T-helper 17 cell (primary cell): ENCODE measurements around the gene PRSS8. TPM values are rescaled to one million over a fixed set of nuclear protein-coding genes. Genes with fewer than 3 reads are reported as not detected.
"Not testable (repeated sequence)": the region's sequence is repeated elsewhere in the genome, so short reads cannot be mapped to it uniquely, and the experiment has no call there.

ENCODE experiments used
- ATAC-seq: fragments of 150-1000 bp; cut with Tn5 transposase; 2 replicates; pipeline ENCODE4 v1.10.0; 2021; ENCODE audit warnings: mild to moderate bottlenecking, moderate library complexity
- DNase-seq, 3 donors: peaks; one replicate each; pipeline versions ENCODE4 v3.0.0 to v3.0.0-alpha.2; 2020 to 2021
- H3K9me3 ChIP-seq: one replicate; pipeline ENCODE4 v1.7.0; 2013; ENCODE audit warnings: low read length, mild to moderate bottlenecking; ENCODE audit not compliant: control insufficient read depth, poor library complexity, severe bottlenecking
- H3K27ac Mint-ChIP-seq: one replicate; pipeline ENCODE4 v1.8.0; 2022; ENCODE audit warnings: mild to moderate bottlenecking, moderate library complexity, mixed read lengths
- H3K27me3 Mint-ChIP-seq: one replicate; pipeline ENCODE4 v1.8.0; 2022; ENCODE audit warnings: mixed read lengths
- H3K36me3 Mint-ChIP-seq: one replicate; pipeline ENCODE4 v1.8.0; 2022; ENCODE audit warnings: low read depth, mixed read lengths
- H3K4me1 Mint-ChIP-seq: one replicate; pipeline ENCODE4 v1.8.0; 2022; ENCODE audit warnings: mild to moderate bottlenecking, mixed read lengths
- H3K4me3 Mint-ChIP-seq: one replicate; pipeline ENCODE4 v1.8.0; 2022; ENCODE audit warnings: mild to moderate bottlenecking, moderate library complexity, mixed read lengths
- total RNA-seq, 4 donors: library from RNA in 2 of 4; stranded (reverse) in 2 of 4; gene quantifications; one replicate each; pipeline ENCODE4 v1.2.3 and lab custom pipeline; 2022 to 2026

PRSS8 gene
- total RNA-seq, 2 donors from 2014 or later: not detected

DNA sequence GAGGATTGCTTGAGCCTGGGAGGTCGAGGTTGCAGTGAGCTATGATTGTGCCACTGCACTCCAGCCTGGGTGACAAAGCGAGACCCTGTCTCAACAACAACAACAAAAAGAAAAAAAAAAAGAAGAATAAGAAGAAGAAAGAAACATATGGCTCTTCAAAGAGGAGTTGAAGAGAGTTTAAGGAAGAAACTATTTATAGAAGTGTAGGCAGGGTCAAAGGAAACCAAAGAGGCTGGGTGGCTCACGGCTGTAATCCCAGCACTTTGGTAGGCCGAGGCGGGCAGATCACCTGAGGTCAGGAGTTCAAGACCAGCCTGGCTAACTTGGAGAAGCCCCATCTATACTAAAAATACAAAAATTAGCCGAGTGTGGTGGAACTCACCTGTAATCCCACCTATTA is 15.4 kb upstream of the PRSS8 start:
- H3K9me3 ChIP-seq, ATAC-seq, H3K36me3 Mint-ChIP-seq, H3K4me3 Mint-ChIP-seq, H3K4me1 Mint-ChIP-seq, H3K27ac Mint-ChIP-seq, DNase-seq: not testable (repeated sequence)
- H3K27me3 Mint-ChIP-seq: peaks cover 17% of the 10 kb centered on the region

DNA sequence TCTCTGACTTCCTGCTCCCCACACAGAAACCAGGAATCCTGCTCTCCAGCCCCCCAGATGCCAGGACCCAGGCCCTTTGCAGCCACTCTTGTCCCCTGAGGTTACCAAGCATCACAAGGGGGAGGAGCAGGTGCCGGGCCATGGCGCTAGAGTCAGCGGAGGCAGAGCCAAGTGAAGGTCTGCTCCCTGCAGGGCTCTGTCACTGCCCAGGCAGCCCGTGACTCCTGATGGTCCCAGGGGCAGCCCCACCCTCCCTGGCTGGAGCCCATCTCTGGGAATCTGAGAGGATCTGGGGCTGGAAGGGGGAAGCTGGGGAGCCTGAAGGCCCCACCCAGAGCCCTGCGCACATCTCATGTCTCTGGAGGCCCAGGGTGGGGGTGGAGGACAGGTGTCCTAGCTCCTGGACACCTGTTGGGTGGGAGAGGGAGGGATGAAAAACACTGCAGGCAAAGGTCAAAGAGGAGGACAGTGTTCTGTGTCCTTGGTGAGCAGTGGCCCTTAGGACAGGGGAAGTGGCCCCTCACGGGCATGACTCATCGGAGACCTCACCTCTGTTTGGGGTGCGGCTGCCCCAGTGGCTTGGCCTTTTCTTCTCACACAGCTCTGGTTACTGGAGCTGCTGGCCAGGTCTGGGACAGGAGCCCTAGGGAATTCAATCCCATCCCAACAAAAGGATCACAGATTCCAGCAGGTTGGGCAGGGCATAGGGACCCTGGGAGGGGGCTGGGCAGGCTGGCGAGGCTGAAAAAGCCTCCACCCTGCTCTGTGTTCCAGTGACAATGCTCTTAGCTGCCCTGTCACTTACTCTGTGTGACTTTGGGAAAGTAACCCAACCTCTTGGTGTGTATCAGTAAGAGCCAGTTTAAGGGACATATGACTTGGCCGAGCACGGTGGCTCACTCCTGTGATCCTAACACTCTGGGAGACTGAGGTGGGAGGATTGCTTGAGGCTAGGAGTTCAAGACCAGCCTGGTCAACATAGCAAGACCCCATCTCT is 14.7 kb upstream of the PRSS8 start, which contains the start of gene PRSS36:
Gene PRSS36 (minus strand): TSS at position 173 of the 997 bp plus-strand sequence. CDS start 31 bp downstream, at position 142.
- H3K9me3 ChIP-seq: no peaks in the 10 kb centered on the region
- ATAC-seq (no peak), DNase-seq (no peak)
- H3K4me3 Mint-ChIP-seq: no peak within 1 kb of the TSS
- peaks cover 6% of the 10 kb centered on the region for H3K4me1 Mint-ChIP-seq
- H3K36me3 Mint-ChIP-seq: no peaks in the 10 kb centered on the region
- H3K27ac Mint-ChIP-seq: no peak within 1 kb of the TSS
- peaks cover 21% of the 10 kb centered on the region for H3K27me3 Mint-ChIP-seq

DNA sequence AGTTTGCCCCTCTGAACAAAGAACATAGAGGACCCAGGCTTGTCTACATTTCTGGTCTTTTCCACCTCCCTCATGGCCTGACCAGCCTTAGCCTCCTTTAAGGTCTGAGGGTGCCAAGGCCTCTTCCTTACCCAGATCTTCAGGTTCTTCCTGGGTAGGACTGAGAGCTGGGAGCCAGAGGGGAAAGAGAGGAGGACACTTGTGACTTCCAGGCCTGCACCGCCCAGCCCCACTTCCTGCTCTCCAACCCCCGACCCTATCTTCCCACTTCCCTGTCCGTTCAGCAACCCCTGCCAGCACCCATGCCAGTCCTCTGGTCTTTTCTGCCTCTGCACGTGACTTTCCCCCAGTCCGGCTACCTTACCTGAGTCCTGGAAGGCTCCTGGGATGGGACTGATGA is 13.8 kb upstream of the PRSS8 start:
- Mint-ChIP-seq H3K4me3 (no peak overlapping the region), H3K4me1 (peaks cover 6% of the 10 kb centered on the region), H3K36me3 (no peaks in the 10 kb centered on the region), H3K27me3 (peaks cover 17% of the 10 kb centered on the region), H3K27ac (no peak overlapping the region)
- DNase-seq (no peak), ATAC-seq (no peak)
- no peaks in the 10 kb centered on the region for H3K9me3 ChIP-seq

DNA sequence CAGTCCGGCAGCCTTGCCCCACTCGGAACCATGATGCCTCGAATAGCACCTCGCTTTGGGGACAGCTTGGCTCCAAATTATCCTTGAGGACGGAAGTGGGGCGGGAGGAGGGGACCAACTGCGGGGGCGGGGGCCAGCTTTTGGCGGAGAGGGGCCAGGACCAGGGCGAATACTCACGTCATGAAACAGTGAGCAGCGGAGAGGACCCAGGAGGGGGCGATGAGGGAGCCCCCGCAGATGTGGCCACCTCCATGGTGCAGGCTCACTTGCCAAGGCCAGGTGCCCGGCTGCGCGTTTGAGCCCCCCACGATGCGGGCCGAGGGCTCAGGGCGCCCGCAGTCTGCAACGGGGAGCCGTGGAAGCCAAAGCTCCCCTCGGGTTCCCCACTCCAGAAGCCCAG is 13.4 kb upstream of the PRSS8 start:
- Mint-ChIP-seq H3K27ac (no peak overlapping the region), H3K4me3 (no peak overlapping the region), H3K4me1 (peaks cover 6% of the 10 kb centered on the region), H3K27me3 (peaks cover 16% of the 10 kb centered on the region), H3K36me3 (no peaks in the 10 kb centered on the region)
- no peak for DNase-seq
- ATAC-seq: no peak
- H3K9me3 ChIP-seq: no peaks in the 10 kb centered on the region

DNA sequence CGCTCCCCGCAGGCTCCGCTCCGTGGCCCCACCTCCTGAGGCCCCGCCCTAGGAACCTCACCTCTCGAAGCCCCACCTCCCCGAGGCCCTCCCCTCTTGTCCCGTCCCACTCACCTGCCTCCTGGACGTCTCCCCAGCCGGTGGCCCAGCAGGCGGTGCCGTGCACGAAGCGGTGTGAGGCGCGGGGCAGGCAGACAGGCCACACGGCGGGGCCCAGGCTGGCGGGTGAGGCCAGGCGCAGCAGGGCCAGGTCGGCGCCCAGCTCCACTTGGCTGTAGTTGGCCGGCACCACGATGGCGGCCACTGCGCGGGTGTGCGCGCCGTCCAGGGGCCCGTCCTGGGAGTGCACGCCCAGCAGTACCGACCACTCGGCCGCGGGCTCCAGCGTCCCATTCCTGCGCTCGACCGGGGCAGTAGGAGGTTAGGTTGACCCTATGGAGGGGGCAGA is 12.8 kb upstream of the PRSS8 start:
- no peaks in the 10 kb centered on the region for H3K36me3 Mint-ChIP-seq
- no peak for ATAC-seq
- peaks cover 9% of the 10 kb centered on the region for H3K4me1 Mint-ChIP-seq
- no peaks in the 10 kb centered on the region for H3K9me3 ChIP-seq
- no peak for DNase-seq
- H3K27ac Mint-ChIP-seq: no peak overlapping the region
- H3K4me3 Mint-ChIP-seq: no peak overlapping the region
- peaks cover 16% of the 10 kb centered on the region for H3K27me3 Mint-ChIP-seq

DNA sequence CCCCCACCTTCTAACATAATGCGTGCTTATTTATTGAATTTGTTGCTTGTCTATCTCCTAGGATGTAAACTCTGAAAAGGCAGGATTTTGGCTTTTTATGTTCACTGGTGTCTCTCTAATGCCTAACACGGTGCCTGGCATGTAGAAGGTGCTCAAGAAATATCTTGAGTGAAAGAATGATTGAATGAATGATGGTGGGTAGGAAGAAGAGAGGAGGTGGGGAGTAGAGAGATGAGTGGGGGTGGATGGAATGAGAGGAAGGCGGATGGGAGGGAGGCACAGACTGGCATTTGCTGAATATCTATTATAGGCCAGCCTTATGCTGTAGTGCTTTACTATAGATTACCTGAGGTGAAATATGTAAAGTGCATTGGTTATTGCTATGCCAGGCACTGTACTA is 12.0 kb upstream of the PRSS8 start:
- Mint-ChIP-seq H3K4me1 (peaks cover 9% of the 10 kb centered on the region), H3K27ac (no peak overlapping the region), H3K4me3 (no peak overlapping the region), H3K36me3 (no peaks in the 10 kb centered on the region), H3K27me3 (peaks cover 16% of the 10 kb centered on the region)
- no peak for ATAC-seq
- H3K9me3 ChIP-seq: no peaks in the 10 kb centered on the region
- DNase-seq: no peak

DNA sequence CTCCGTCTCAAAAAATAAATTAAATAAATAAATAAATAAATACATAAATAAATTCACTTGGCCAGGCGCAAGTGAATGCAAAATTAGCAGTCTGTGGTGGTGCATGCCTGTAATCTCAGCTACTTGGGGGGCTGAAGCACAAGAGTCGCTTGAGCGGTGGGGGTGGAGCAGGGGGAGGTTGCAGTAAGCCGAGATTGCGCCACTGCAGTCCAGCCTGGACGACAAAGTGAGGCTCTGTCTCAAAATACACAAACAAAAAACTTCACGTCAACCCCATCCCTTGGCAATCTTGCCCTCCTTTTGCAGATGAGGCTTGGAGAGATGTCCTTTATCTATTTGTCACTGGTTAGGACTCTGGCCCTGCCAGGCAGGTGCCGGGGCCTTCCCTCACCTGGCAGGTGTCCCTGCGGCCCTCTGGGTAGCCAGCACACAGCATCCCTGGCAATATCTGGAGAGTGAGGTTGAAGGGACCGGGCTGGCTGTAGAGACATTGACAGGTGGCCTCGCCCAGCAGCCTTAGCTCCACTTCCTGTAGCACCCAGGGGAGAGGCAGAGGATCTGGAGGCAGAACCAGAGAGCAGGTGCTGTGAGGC is 10.0 kb upstream of the PRSS8 start:
- no peak for DNase-seq
- peaks cover 16% of the 10 kb centered on the region for H3K27me3 Mint-ChIP-seq

DNA sequence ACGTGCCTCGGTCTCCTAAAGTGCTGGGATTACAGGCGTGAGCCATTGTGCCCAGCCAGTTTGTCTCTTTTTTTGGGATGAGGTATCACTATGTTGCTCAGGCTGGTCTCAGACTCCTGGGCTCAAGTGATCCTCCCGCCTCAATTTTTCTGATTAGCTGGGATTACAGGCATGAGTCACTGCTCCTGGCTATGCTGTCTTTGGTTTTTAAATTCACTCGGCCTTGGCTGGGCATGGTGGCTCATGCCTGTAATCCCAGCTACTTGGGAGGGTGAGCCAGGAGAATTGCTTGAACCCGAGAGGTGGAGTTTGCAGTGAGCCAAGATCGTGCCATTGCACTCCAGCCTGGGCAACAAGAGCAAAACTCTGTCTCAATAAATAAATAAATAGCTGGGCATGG is 8.9 kb upstream of the PRSS8 start:
- peaks cover 11% of the 10 kb centered on the region for H3K4me1 Mint-ChIP-seq
- not testable (repeated sequence) for H3K36me3 Mint-ChIP-seq, H3K9me3 ChIP-seq, ATAC-seq, H3K27ac Mint-ChIP-seq, DNase-seq, H3K4me3 Mint-ChIP-seq
- H3K27me3 Mint-ChIP-seq: peaks cover 16% of the 10 kb centered on the region

More for the DNA sequence above, 10.0 kb upstream of the PRSS8 start:
- ATAC-seq: no peak
- H3K36me3 Mint-ChIP-seq: no peaks in the 10 kb centered on the region
- peaks cover 11% of the 10 kb centered on the region for H3K4me1 Mint-ChIP-seq
- H3K27ac Mint-ChIP-seq: no peak overlapping the region
- H3K4me3 Mint-ChIP-seq: no peak overlapping the region
- H3K9me3 ChIP-seq: no peaks in the 10 kb centered on the region

DNA sequence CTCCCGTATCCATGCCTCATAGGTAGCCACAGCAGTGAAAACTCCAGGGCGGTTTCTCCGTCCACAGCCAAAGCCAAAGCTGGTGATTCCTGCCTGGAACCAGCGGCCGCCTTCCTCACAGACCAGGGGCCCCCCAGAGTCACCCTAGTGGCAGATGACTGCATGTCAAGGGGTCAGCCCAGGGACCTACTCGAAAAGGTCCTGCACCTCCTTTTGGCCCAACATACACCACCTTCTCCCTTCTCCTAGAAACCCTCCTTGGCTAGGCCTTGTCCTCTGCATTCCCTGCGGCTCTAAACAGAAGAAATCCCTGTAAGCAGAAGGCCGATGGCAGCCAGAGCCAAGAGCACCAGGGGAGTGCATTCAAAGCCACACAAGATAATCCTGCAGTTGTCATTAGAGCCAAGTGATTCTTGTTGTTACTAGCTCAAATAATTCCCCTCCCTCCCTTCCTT is 8.2 kb upstream of the PRSS8 start:
- ATAC-seq (no peak), DNase-seq (no peak)
- Mint-ChIP-seq H3K4me3 (peak overlapping the region; percentile 80), H3K4me1 (peaks cover 11% of the 10 kb centered on the region), H3K27ac (peak overlapping the region; percentile 37), H3K36me3 (no peaks in the 10 kb centered on the region), H3K27me3 (peaks cover 16% of the 10 kb centered on the region)
- no peaks in the 10 kb centered on the region for H3K9me3 ChIP-seq

DNA sequence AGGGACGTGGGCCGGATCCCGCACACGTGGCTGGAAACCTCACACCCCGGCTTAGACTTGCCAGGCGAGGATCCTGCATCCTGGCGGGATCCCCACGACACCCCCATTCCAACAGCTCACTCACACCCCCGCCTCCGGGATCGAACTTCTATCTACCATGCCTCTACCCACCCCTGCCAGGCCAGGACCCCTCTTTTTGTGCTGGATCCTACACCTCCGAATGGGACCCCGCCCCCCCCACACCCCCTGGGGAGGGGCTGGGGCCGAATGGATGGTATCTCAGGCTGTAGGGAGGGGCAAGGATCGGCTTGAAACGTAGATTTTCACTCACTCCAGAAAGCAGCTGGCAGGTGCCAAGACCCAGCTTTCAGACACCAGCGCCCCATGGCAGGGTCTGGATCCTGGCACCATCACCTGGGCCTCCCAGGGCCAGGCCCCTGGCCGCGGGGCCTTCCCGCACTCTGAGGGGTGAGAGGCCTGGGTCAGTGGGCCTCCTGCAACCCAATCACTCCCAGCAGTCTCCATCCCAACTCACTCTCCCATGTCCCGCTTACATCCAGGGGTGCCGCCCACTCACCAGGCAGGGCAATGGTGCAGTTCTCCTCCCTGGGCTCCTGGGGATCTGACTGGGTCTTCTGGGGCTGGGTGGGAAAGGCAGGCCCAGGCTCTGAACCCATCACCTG is 7.6 kb upstream of the PRSS8 start:
- ATAC-seq: no peak
- H3K27me3 Mint-ChIP-seq: peaks cover 16% of the 10 kb centered on the region
- peaks cover 11% of the 10 kb centered on the region for H3K4me1 Mint-ChIP-seq
- H3K9me3 ChIP-seq: no peaks in the 10 kb centered on the region
- no peak for DNase-seq
- no peaks in the 10 kb centered on the region for H3K36me3 Mint-ChIP-seq
- H3K4me3 Mint-ChIP-seq: peak overlapping the region; percentile 80
- H3K27ac Mint-ChIP-seq: peak overlapping the region; percentile 37

DNA sequence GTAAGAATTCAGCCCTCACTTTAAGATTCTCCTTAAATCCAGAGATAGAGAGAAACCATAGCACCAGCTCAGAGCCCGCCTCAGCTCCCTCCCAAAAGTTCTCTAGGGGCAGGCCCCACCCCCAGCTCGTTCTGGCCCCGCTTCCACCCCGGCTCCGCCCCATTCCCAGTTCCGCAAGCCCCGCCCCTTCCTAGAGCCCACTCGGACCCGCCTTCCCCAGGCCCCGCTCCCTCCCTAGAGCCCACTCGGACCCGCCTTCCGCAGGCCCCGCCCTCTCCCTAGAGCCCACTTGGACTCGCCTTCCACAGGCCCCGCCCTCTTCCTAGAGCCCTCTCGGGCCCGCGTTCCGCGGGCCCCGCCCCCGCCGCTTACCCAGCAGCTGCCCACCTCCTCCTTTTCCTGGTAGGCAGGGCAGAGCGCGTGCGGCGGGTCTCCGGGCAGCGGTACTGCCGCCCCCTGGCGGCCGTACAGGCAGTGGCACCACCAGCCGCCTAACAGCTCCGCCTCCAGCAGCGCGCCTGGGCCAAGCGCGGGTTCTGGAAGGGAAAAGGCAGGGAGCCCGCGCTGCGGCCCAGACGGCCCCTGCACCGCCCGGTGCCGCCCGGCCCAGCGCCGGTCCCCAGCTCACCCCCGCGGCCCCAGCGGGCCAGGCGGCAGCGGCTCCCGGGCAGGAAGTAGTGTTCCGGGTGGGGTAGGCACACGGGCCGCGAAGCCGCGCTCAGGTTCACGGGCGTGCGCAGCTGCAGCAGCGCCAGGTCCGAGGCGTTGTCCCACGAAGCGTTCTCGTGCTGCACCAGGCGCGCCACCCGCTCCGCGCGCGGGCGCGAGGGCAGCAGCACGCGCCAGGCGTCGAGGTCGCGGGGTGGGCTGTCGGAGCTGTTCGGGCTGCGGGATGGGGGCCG is 6.8 kb upstream of the PRSS8 start:
- DNase-seq (peak; percentile 89 to 96 (median 95)), ATAC-seq (peak; percentile 89)
- Mint-ChIP-seq H3K4me1 (peaks cover 6% of the 10 kb centered on the region), H3K27me3 (peaks cover 10% of the 10 kb centered on the region), H3K36me3 (no peaks in the 10 kb centered on the region), H3K27ac (peak overlapping the region; percentile 6), H3K4me3 (peak overlapping the region; percentile 68)
- no peaks in the 10 kb centered on the region for H3K9me3 ChIP-seq

DNA sequence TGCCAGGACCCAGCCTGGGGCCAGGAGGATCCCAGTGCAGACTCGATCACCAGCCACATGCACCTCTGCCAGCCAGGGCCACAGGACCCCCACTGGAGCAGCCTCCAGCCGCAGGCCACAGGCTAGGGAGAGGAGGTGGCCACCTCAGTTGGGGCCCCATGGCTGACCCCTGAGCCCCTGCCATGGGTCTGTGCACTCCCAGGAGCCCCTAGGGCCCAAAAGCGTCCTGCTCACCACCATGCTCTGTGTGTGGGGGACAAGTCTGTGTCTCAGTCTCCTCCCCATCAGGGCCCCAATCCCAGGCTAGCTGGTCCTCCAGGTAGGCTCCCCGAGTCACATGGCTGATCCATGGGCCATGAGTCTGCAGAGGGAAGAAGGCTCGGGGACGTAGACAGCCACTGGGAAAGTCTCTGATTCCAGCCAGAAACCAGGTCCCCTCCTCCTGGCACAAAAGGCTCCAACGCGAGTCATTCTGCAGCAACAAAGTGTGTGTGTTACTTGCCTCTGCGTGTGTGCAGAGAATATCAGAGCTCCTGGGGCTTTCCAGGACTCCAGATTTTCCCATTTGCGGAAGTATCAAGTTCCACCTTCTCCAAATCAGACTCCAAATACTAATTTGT is 6.1 kb upstream of the PRSS8 start:
- DNase-seq: peak in 1 of 3 donors; percentile 10
- H3K27ac Mint-ChIP-seq: peak overlapping the region; percentile 6
- H3K9me3 ChIP-seq: no peaks in the 10 kb centered on the region
- H3K4me3 Mint-ChIP-seq: peak overlapping the region; percentile 68
- H3K36me3 Mint-ChIP-seq: no peaks in the 10 kb centered on the region
- no peak for ATAC-seq
- H3K4me1 Mint-ChIP-seq: peaks cover 6% of the 10 kb centered on the region
- peaks cover 7% of the 10 kb centered on the region for H3K27me3 Mint-ChIP-seq
